HUES64 (cell line): ENCODE data around the gene ANKRD44.
"Not testable (repeated sequence)": the region's sequence is repeated elsewhere in the genome, so short reads cannot be mapped to it uniquely, and the experiment has no call there.

ENCODE experiments used
- H3K27ac ChIP-seq: 2 replicates; pipeline ENCODE4 v1.7.0; 2013; ENCODE audit warnings: low read depth, low read length, inconsistent platforms
- H3K27me3 ChIP-seq: 2 replicates; pipeline ENCODE4 v1.6.1; 2013; ENCODE audit warnings: mild to moderate bottlenecking, low read length; ENCODE audit not compliant: insufficient read depth
- H3K36me3 ChIP-seq: 2 replicates; pipeline ENCODE4 v1.6.1; 2013; ENCODE audit warnings: mild to moderate bottlenecking, low read length; ENCODE audit not compliant: insufficient read depth
- H3K4me1 ChIP-seq: 2 replicates; pipeline ENCODE4 v1.6.1; 2013; ENCODE audit warnings: mild to moderate bottlenecking, low read length, moderate library complexity; ENCODE audit not compliant: insufficient read depth
- H3K4me3 ChIP-seq: 2 replicates; pipeline ENCODE4 v1.5.1; 2013; ENCODE audit warnings: mild to moderate bottlenecking, low read length, moderate library complexity
- H3K9ac ChIP-seq: 2 replicates; pipeline ENCODE4 v1.6.1; 2013; ENCODE audit warnings: mild to moderate bottlenecking, low read depth, low read length
- H3K9me3 ChIP-seq: 2 replicates; pipeline ENCODE4 v1.6.1; 2013; ENCODE audit warnings: low read depth, low read length; ENCODE audit not compliant: insufficient read depth
- WGBS: fragments of 150-250, 120-280 bp; methylation state at CpG from one replicate; pipeline ENCODE4 v1.1.7; 2013; ENCODE audit warnings: missing lambda C conversion rate; 5-methylcytosine and 5-hydroxymethylcytosine counted together

The ANKRD44 gene

GRCh38 chr2:197071213-197071612 is 239.4 kb downstream of the ANKRD44 start:
- Histone ChIP-seq H3K9ac (no peak overlapping the region), H3K9me3 (no peaks in the 10 kb centered on the region), H3K36me3 (no peaks in the 10 kb centered on the region), H3K27me3 (no peaks in the 10 kb centered on the region), H3K4me1 (no peaks in the 10 kb centered on the region), H3K27ac (no peak overlapping the region), H3K4me3 (no peak overlapping the region)
- 100% methylated on average over 1 of the region's 1 CpG for WGBS

- no peak overlapping the region for H3K9ac ChIP-seq
- no peak overlapping the region for H3K27ac ChIP-seq
- H3K36me3 ChIP-seq = no peaks in the 10 kb centered on the region
- no peaks in the 10 kb centered on the region for H3K27me3 ChIP-seq
- H3K4me1 ChIP-seq = no peaks in the 10 kb centered on the region
- H3K9me3 ChIP-seq = no peaks in the 10 kb centered on the region
- 100% methylated on average over 1 of the region's 2 CpGs for WGBS
- H3K4me3 ChIP-seq = no peak overlapping the region
These were observed 240.6 kb downstream of the ANKRD44 start for GRCh38 chr2:197069958-197070357.

GRCh38 chr2:197062574-197062973 is 248.0 kb downstream of the ANKRD44 start:
- H3K4me3 ChIP-seq, H3K27ac ChIP-seq, H3K4me1 ChIP-seq, H3K9ac ChIP-seq, H3K36me3 ChIP-seq, H3K27me3 ChIP-seq: not testable (repeated sequence)
- 80% methylated on average over 3 of the region's 3 CpGs for WGBS
- peaks cover 11% of the 10 kb centered on the region for H3K9me3 ChIP-seq

- Histone ChIP-seq H3K27me3 (no peaks in the 10 kb centered on the region), H3K36me3 (no peaks in the 10 kb centered on the region), H3K27ac (no peak overlapping the region), H3K9ac (no peak overlapping the region), H3K9me3 (peaks cover 20% of the 10 kb centered on the region), H3K4me3 (no peak overlapping the region), H3K4me1 (no peaks in the 10 kb centered on the region)
- WGBS = 100% methylated on average over 1 of the region's 1 CpG
These were observed 251.1 kb downstream of the ANKRD44 start for GRCh38 chr2:197059477-197059876.

GRCh38 chr2:197058777-197059300 is 251.7 kb downstream of the ANKRD44 start:
- Histone ChIP-seq H3K9ac (no peak overlapping the region), H3K36me3 (no peaks in the 10 kb centered on the region), H3K27ac (no peak overlapping the region), H3K4me1 (no peaks in the 10 kb centered on the region), H3K27me3 (no peaks in the 10 kb centered on the region), H3K9me3 (peaks cover 22% of the 10 kb centered on the region), H3K4me3 (no peak overlapping the region)
- WGBS = 100% methylated on average over 1 of the region's 1 CpG

GRCh38 chr2:197057959-197058358 is 252.6 kb downstream of the ANKRD44 start:
- no peak overlapping the region for H3K27ac ChIP-seq
- no peak overlapping the region for H3K9ac ChIP-seq
- no peaks in the 10 kb centered on the region for H3K27me3 ChIP-seq
- WGBS = 83% methylated on average over 1 of the region's 2 CpGs
- no peaks in the 10 kb centered on the region for H3K36me3 ChIP-seq
- H3K9me3 ChIP-seq = peaks cover 22% of the 10 kb centered on the region
- H3K4me3 ChIP-seq = no peak overlapping the region
- no peaks in the 10 kb centered on the region for H3K4me1 ChIP-seq

- Histone ChIP-seq H3K27me3 (no peaks in the 10 kb centered on the region), H3K27ac (no peak overlapping the region), H3K4me3 (no peak overlapping the region), H3K36me3 (no peaks in the 10 kb centered on the region), H3K9ac (no peak overlapping the region), H3K9me3 (peaks cover 11% of the 10 kb centered on the region; the same call in 1 of the 2 replicates), H3K4me1 (no peaks in the 10 kb centered on the region)
These were observed 255.5 kb downstream of the ANKRD44 start for GRCh38 chr2:197055045-197055444.

GRCh38 chr2:197054437-197054836 is 256.1 kb downstream of the ANKRD44 start:
- 96% methylated on average over 1 of the region's 1 CpG for WGBS
- Histone ChIP-seq H3K9ac (no peak overlapping the region), H3K4me3 (no peak overlapping the region), H3K27me3 (no peaks in the 10 kb centered on the region), H3K36me3 (no peaks in the 10 kb centered on the region), H3K27ac (no peak overlapping the region), H3K9me3 (peaks cover 11% of the 10 kb centered on the region; the same call in 1 of the 2 replicates), H3K4me1 (no peaks in the 10 kb centered on the region)

- H3K36me3 ChIP-seq = no peaks in the 10 kb centered on the region
- H3K27ac ChIP-seq = no peak overlapping the region
- H3K4me3 ChIP-seq = no peak overlapping the region
- no peak overlapping the region for H3K9ac ChIP-seq
- no peaks in the 10 kb centered on the region for H3K27me3 ChIP-seq
- 95% methylated on average over 3 of the region's 4 CpGs for WGBS
- peaks cover 11% of the 10 kb centered on the region; the same call in 1 of the 2 replicates for H3K9me3 ChIP-seq
- no peaks in the 10 kb centered on the region for H3K4me1 ChIP-seq
These were observed 258.2 kb downstream of the ANKRD44 start for GRCh38 chr2:197052356-197052755.

- Histone ChIP-seq H3K9ac (no peak overlapping the region), H3K27ac (no peak overlapping the region), H3K4me1 (no peaks in the 10 kb centered on the region), H3K4me3 (no peak overlapping the region), H3K36me3 (no peaks in the 10 kb centered on the region), H3K9me3 (no peaks in the 10 kb centered on the region), H3K27me3 (no peaks in the 10 kb centered on the region)
These were observed 265.5 kb downstream of the ANKRD44 start for GRCh38 chr2:197045115-197045514.

- no peaks in the 10 kb centered on the region for H3K27me3 ChIP-seq
- H3K9ac ChIP-seq = no peak overlapping the region
- 95% methylated on average over 2 of the region's 5 CpGs for WGBS
- no peaks in the 10 kb centered on the region for H3K36me3 ChIP-seq
- no peaks in the 10 kb centered on the region for H3K9me3 ChIP-seq
- H3K4me1 ChIP-seq = no peaks in the 10 kb centered on the region
- no peak overlapping the region for H3K4me3 ChIP-seq
- H3K27ac ChIP-seq = no peak overlapping the region
These were observed 267.8 kb downstream of the ANKRD44 start for GRCh38 chr2:197042739-197043196.

GRCh38 chr2:197037863-197038398 is 272.6 kb downstream of the ANKRD44 start:
- 100% methylated on average over 2 of the region's 2 CpGs for WGBS
- Histone ChIP-seq H3K27ac (no peak overlapping the region), H3K27me3 (no peaks in the 10 kb centered on the region), H3K9me3 (no peaks in the 10 kb centered on the region), H3K4me1 (no peaks in the 10 kb centered on the region), H3K36me3 (no peaks in the 10 kb centered on the region), H3K4me3 (no peak overlapping the region), H3K9ac (no peak overlapping the region)
